ENCODE results near the gene GAB4.

Gene GAB4

GRCh38 chr22:16955081-16955480 is 52.9 kb downstream of the GAB4 start:
- DNase-seq, result no peak
- H4K20me1 ChIP-seq (ENCODE audit: insufficient read depth, low read length), result no peaks in the 10 kb centered on the region
- no peaks in the 10 kb centered on the region for H3K9me3 ChIP-seq (replicated peaks; ENCODE audit: insufficient read depth, low read length)
- H3F3A ChIP-seq (ENCODE audit: insufficient read depth, low read length), result no peaks in the 10 kb centered on the region
- H3K79me2 ChIP-seq (ENCODE audit: low read length), result no peaks in the 10 kb centered on the region
- no peaks in the 10 kb centered on the region for H3K36me3 ChIP-seq (replicated peaks; ENCODE audit: insufficient read depth, low read length)
- H3K4me2 ChIP-seq (ENCODE audit: low read depth, low read length), result no peak overlapping the region
- no peaks in the 10 kb centered on the region for H3K9me2 ChIP-seq (replicated peaks; ENCODE audit: insufficient read depth, low read length)
- no peak overlapping the region for H3K9ac ChIP-seq (ENCODE audit: low read length)
- H3K27me3 ChIP-seq (replicated peaks; ENCODE audit: insufficient read depth, low read length), result no peaks in the 10 kb centered on the region
- H2AFZ ChIP-seq (ENCODE audit: low read length), result no peak overlapping the region
- H3K27ac ChIP-seq (ENCODE audit: low read length), result no peak overlapping the region
- H3K4me1 ChIP-seq (ENCODE audit: low read length), result no peaks in the 10 kb centered on the region
- no peak overlapping the region for H3K4me3 ChIP-seq (ENCODE audit: low read length)
- no peak for TF ChIP-seq EZH2 (optimal IDR thresholded peaks at IDR 0.05; ENCODE audit: low read depth, low read length)

DNA sequence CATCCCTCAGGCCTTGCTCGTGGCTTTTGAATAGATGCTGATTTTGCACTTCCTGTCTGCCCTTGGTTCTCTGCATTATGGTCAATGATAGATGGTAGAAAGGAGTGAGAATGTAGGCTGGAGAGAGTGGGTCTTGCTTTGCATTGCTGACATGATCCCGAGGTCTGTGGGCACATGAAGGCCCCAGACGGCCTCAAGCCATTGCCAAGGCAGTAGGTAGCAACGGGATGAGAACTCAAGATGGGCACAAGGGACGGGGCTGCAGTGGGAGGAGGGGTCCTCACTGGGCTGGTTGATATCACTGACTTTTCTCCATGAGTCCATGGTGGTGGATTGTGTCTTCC is 54.0 kb downstream of the GAB4 start:
- TF ChIP-seq EZH2phosphoT487 (IDR thresholded peaks at IDR 0.05; ENCODE audit: low read length) (no peak), EZH2 (optimal IDR thresholded peaks at IDR 0.05; ENCODE audit: low read depth, low read length) (no peak), CTCF (IDR thresholded peaks at IDR 0.05; ENCODE audit: low read length) (no peak)
- DNase-seq, result peak; percentile 21
- no peak overlapping the region for H3K4me3 ChIP-seq (ENCODE audit: low read length)

GRCh38 chr22:16953206-16954059 is 54.6 kb downstream of the GAB4 start:
- H3K4me1 ChIP-seq (ENCODE audit: low read length), result no peaks in the 10 kb centered on the region
- no peak overlapping the region for H3K4me3 ChIP-seq (ENCODE audit: low read length)
- no peaks in the 10 kb centered on the region for H3K79me2 ChIP-seq (ENCODE audit: low read length)
- H4K20me1 ChIP-seq (ENCODE audit: insufficient read depth, low read length), result no peaks in the 10 kb centered on the region
- DNase-seq, result no peak
- no peaks in the 10 kb centered on the region for H3K9me2 ChIP-seq (replicated peaks; ENCODE audit: insufficient read depth, low read length)
- TF ChIP-seq EZH2 (optimal IDR thresholded peaks at IDR 0.05; ENCODE audit: low read depth, low read length) (no peak), EZH2phosphoT487 (IDR thresholded peaks at IDR 0.05; ENCODE audit: low read length) (no peak), CTCF (IDR thresholded peaks at IDR 0.05; ENCODE audit: low read length) (no peak)
- H3K36me3 ChIP-seq (replicated peaks; ENCODE audit: insufficient read depth, low read length), result no peaks in the 10 kb centered on the region
- no peak overlapping the region for H2AFZ ChIP-seq (ENCODE audit: low read length)
- no peaks in the 10 kb centered on the region for H3K9me3 ChIP-seq (replicated peaks; ENCODE audit: insufficient read depth, low read length)
- H3K27me3 ChIP-seq (replicated peaks; ENCODE audit: insufficient read depth, low read length), result no peaks in the 10 kb centered on the region
- no peak overlapping the region for H3K9ac ChIP-seq (ENCODE audit: low read length)
- H3F3A ChIP-seq (ENCODE audit: insufficient read depth, low read length), result no peaks in the 10 kb centered on the region
- H3K4me2 ChIP-seq (ENCODE audit: low read depth, low read length), result no peak overlapping the region
- no peak overlapping the region for H3K27ac ChIP-seq (ENCODE audit: low read length)

More for the DNA sequence above, 54.0 kb downstream of the GAB4 start:
- Histone ChIP-seq H3K9me3 (replicated peaks; ENCODE audit: insufficient read depth, low read length) (no peaks in the 10 kb centered on the region), H3K4me2 (ENCODE audit: low read depth, low read length) (no peak overlapping the region), H3K36me3 (replicated peaks; ENCODE audit: insufficient read depth, low read length) (no peaks in the 10 kb centered on the region), H3K27me3 (replicated peaks; ENCODE audit: insufficient read depth, low read length) (no peaks in the 10 kb centered on the region), H3K27ac (ENCODE audit: low read length) (no peak overlapping the region), H3K4me1 (ENCODE audit: low read length) (no peaks in the 10 kb centered on the region), H3K9me2 (replicated peaks; ENCODE audit: insufficient read depth, low read length) (no peaks in the 10 kb centered on the region), H2AFZ (ENCODE audit: low read length) (no peak overlapping the region), H3F3A (ENCODE audit: insufficient read depth, low read length) (no peaks in the 10 kb centered on the region), H3K9ac (ENCODE audit: low read length) (no peak overlapping the region), H3K79me2 (ENCODE audit: low read length) (no peaks in the 10 kb centered on the region), H4K20me1 (ENCODE audit: insufficient read depth, low read length) (no peaks in the 10 kb centered on the region)

GRCh38 chr22:16949561-16949960 is 58.5 kb downstream of the GAB4 start:
- H3K4me3 ChIP-seq (ENCODE audit: low read length), result no peak overlapping the region
- H2AFZ ChIP-seq (ENCODE audit: low read length), result peak overlapping the region; percentile 40; the same call in 1 of the 2 replicates
- no peaks in the 10 kb centered on the region for H3K79me2 ChIP-seq (ENCODE audit: low read length)
- no peaks in the 10 kb centered on the region for H3K36me3 ChIP-seq (replicated peaks; ENCODE audit: insufficient read depth, low read length)
- H3K4me2 ChIP-seq (ENCODE audit: low read depth, low read length), result peak overlapping the region; percentile 12; the same call in 1 of the 2 replicates
- H3F3A ChIP-seq (ENCODE audit: insufficient read depth, low read length), result no peaks in the 10 kb centered on the region
- no peaks in the 10 kb centered on the region for H3K27me3 ChIP-seq (replicated peaks; ENCODE audit: insufficient read depth, low read length)
- H4K20me1 ChIP-seq (ENCODE audit: insufficient read depth, low read length), result no peaks in the 10 kb centered on the region
- no peak overlapping the region for H3K9ac ChIP-seq (ENCODE audit: low read length)
- H3K4me1 ChIP-seq (ENCODE audit: low read length), result no peaks in the 10 kb centered on the region
- DNase-seq, result no peak
- TF ChIP-seq EZH2 (optimal IDR thresholded peaks at IDR 0.05; ENCODE audit: low read depth, low read length), result no peak
- no peak for TF ChIP-seq CTCF (IDR thresholded peaks at IDR 0.05; ENCODE audit: low read length)
- TF ChIP-seq EZH2phosphoT487 (IDR thresholded peaks at IDR 0.05; ENCODE audit: low read length), result no peak
- H3K27ac ChIP-seq (ENCODE audit: low read length), result no peak overlapping the region
- H3K9me2 ChIP-seq (replicated peaks; ENCODE audit: insufficient read depth, low read length), result no peaks in the 10 kb centered on the region
- no peaks in the 10 kb centered on the region for H3K9me3 ChIP-seq (replicated peaks; ENCODE audit: insufficient read depth, low read length)

All from MM.1S (cell line).